ENCODE measurements around the gene TGM5. TPM values are rescaled to one million over a fixed set of nuclear protein-coding genes. Genes with fewer than 3 reads are reported as not detected.

Gene TGM5
- total RNA-seq, 1 donor from 2014 or later: not detected

DNA sequence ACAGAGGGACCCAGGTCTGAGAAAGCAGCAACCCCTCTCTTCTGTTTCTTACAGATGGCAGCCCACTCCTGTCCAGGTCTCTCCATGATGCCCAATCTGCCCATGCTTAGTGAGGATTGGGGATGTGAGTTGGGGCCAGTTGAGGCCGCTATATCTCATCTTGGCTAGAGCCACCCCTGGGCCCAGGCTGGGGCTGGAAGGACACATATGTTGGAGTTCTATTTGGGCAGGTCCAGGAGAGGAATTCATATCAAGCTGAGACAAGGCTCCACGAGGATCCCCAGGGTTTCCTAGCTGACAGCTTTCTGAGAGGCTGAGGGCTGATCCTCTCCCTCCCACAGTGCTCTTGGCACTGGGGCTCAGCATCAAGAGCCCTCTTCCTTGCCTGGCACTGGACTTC lies 11.4 kb downstream of the TGM5 start:
- TF ChIP-seq, protein P1, sequence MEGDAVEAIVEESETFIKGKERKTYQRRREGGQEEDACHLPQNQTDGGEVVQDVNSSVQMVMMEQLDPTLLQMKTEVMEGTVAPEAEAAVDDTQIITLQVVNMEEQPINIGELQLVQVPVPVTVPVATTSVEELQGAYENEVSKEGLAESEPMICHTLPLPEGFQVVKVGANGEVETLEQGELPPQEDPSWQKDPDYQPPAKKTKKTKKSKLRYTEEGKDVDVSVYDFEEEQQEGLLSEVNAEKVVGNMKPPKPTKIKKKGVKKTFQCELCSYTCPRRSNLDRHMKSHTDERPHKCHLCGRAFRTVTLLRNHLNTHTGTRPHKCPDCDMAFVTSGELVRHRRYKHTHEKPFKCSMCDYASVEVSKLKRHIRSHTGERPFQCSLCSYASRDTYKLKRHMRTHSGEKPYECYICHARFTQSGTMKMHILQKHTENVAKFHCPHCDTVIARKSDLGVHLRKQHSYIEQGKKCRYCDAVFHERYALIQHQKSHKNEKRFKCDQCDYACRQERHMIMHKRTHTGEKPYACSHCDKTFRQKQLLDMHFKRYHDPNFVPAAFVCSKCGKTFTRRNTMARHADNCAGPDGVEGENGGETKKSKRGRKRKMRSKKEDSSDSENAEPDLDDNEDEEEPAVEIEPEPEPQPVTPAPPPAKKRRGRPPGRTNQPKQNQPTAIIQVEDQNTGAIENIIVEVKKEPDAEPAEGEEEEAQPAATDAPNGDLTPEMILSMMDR (IDR thresholded peaks at IDR 0.05; ENCODE audit: partially characterized antibody, unreplicated experiment): no peak
- H3K36me3 Mint-ChIP-seq (ENCODE audit: unreplicated experiment): no peaks in the 10 kb centered on the region
- no peak for DNase-seq
- H3K27ac Mint-ChIP-seq (ENCODE audit: unreplicated experiment): no peak overlapping the region
- no peak overlapping the region for H3K4me3 Mint-ChIP-seq (ENCODE audit: unreplicated experiment)
- no peaks in the 10 kb centered on the region for H3K9me3 Mint-ChIP-seq (ENCODE audit: unreplicated experiment)
- H3K4me1 Mint-ChIP-seq (ENCODE audit: low read depth, unreplicated experiment): no peaks in the 10 kb centered on the region
- H3K27me3 Mint-ChIP-seq (ENCODE audit: unreplicated experiment): no peaks in the 10 kb centered on the region

DNA sequence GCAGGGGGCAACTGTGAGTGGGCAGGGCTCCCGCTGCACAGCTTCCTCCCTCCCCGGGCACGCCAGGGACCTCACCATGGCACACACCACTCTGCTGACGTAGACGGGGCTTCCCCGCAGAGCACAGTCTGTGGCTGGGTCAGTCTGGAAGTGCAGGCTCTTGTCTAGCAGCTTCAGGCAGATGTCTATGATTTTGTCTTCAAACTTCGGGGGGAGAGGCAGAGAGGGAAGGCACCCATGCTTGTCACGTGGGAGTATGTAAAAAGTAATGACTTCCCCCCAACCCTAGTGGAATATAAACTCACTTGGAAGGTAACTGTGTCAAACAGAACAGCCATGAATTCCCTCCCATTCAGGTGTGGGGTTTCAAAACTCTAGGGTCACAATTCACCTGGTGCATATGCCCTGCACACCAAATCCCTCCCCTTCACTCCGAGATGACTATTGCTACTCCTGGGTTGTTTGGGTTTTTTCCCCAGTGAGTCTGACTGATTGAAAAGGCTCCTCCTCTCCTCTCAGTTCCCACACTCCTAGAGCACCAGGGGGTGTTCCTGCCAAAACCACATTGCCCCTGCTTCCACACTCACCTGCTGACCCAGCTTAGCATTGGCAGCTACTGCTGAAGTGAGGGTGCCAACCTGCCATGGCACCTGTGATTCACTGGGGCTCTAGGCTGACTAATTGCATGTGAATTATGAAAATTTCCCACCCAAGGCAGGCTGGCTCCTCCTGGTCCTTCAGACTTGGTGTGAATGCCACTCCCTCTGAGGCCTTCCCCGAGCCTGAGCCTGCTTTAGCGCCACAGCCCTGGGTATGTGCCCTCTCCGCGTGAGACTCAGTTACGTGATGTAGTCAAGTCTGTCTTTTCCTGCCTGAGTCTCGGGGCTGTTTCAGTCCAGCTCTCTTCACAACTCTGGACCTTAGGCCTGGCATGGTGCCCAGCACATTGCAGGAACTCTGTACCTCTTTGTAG lies 13.0 kb downstream of the TGM5 start:
- DNase-seq: no peak
- H3K4me3 Mint-ChIP-seq (ENCODE audit: unreplicated experiment): no peak overlapping the region
- TF ChIP-seq, protein P1 (IDR thresholded peaks at IDR 0.05; ENCODE audit: partially characterized antibody, unreplicated experiment): no peak
- H3K36me3 Mint-ChIP-seq (ENCODE audit: unreplicated experiment): no peaks in the 10 kb centered on the region
- H3K4me1 Mint-ChIP-seq (ENCODE audit: low read depth, unreplicated experiment): no peaks in the 10 kb centered on the region
- no peaks in the 10 kb centered on the region for H3K9me3 Mint-ChIP-seq (ENCODE audit: unreplicated experiment)
- no peak overlapping the region for H3K27ac Mint-ChIP-seq (ENCODE audit: unreplicated experiment)
- no peaks in the 10 kb centered on the region for H3K27me3 Mint-ChIP-seq (ENCODE audit: unreplicated experiment)

DNA sequence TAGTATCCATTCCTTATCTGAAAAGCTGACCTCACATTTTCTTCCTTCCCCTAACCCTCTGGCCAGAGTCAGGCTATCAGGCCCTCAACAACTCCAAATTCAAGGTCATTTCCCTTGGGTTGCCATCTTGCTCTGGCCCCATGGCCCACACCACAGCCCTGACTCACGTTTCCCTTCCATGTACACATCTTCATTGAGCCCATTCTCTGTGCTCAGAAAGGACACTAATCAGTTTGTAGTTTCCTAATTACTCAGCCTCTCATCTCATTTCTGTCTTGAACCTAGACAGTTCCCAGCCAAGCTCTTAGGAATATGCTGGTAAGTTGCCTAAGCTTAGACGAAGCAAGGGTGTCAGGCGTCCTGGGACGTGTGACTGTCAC lies 14.9 kb downstream of the TGM5 start:
- H3K9me3 Mint-ChIP-seq (ENCODE audit: unreplicated experiment): no peaks in the 10 kb centered on the region
- H3K27me3 Mint-ChIP-seq (ENCODE audit: unreplicated experiment): no peaks in the 10 kb centered on the region
- H3K36me3 Mint-ChIP-seq (ENCODE audit: unreplicated experiment): no peaks in the 10 kb centered on the region
- DNase-seq: no peak
- no peak overlapping the region for H3K4me3 Mint-ChIP-seq (ENCODE audit: unreplicated experiment)
- TF ChIP-seq, protein P1 (IDR thresholded peaks at IDR 0.05; ENCODE audit: partially characterized antibody, unreplicated experiment): no peak
- H3K4me1 Mint-ChIP-seq (ENCODE audit: low read depth, unreplicated experiment): no peaks in the 10 kb centered on the region
- no peak overlapping the region for H3K27ac Mint-ChIP-seq (ENCODE audit: unreplicated experiment)

DNA sequence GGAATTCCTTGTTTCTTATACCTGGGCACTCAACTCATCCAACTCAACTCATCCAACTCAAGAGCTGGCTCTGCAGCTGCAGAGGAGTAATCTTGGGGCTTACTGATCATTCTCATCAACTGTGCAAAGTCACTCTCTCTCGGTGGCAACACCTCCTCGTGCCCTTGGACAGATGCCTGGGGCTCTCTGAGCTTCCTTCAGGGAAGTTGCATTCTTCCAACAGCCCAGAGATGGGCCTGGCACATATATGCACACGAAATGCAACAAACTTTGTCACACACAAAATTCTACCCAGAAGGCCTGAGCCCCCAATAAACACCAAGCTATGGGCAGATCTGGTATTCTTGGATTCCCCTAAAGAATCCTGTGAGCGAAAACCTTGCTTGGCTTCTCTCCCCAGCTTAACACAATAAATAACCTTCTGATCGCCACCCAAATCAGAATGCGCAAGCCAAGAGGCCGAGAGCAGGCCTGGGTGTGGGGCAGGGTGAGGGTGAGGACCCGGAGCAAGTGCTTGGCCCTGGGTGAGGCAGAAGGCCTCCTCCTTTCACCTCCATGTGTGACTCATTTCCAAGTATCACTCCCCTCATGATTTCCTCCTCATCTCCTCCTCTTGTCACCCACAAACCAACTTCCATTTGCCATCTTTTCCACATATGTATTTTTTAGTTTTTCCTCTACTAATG lies 15.4 kb downstream of the TGM5 start:
- H3K4me3 Mint-ChIP-seq (ENCODE audit: unreplicated experiment): no peak overlapping the region
- H3K4me1 Mint-ChIP-seq (ENCODE audit: low read depth, unreplicated experiment): no peaks in the 10 kb centered on the region
- no peak for DNase-seq
- H3K27ac Mint-ChIP-seq (ENCODE audit: unreplicated experiment): no peak overlapping the region
- H3K9me3 Mint-ChIP-seq (ENCODE audit: unreplicated experiment): no peaks in the 10 kb centered on the region
- no peaks in the 10 kb centered on the region for H3K27me3 Mint-ChIP-seq (ENCODE audit: unreplicated experiment)
- H3K36me3 Mint-ChIP-seq (ENCODE audit: unreplicated experiment): no peaks in the 10 kb centered on the region
- TF ChIP-seq, protein P1 (IDR thresholded peaks at IDR 0.05; ENCODE audit: partially characterized antibody, unreplicated experiment): no peak

DNA sequence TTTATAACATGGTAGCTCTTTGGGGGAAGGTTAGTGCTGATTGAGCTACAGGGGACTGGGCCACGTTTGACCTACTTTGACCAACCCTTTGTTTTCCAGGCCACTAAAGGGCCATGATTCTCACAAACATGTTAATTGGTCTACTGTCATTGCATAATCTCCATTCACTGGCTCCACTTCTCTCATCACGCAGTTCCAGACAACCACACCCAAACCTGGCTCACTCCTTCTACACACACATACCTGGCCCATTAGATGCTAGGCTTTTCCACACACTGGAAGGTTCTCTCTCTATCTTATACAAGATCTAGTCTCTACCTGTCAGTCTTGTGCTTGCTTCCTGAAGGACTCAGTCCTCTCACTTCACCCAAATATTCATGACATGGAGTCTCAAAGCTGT lies 15.9 kb downstream of the TGM5 start:
- H3K9me3 Mint-ChIP-seq (ENCODE audit: unreplicated experiment): no peaks in the 10 kb centered on the region
- TF ChIP-seq, protein P1 (IDR thresholded peaks at IDR 0.05; ENCODE audit: partially characterized antibody, unreplicated experiment): no peak
- no peak for DNase-seq
- H3K4me1 Mint-ChIP-seq (ENCODE audit: low read depth, unreplicated experiment): no peaks in the 10 kb centered on the region
- no peaks in the 10 kb centered on the region for H3K36me3 Mint-ChIP-seq (ENCODE audit: unreplicated experiment)
- no peak overlapping the region for H3K4me3 Mint-ChIP-seq (ENCODE audit: unreplicated experiment)
- no peaks in the 10 kb centered on the region for H3K27me3 Mint-ChIP-seq (ENCODE audit: unreplicated experiment)
- H3K27ac Mint-ChIP-seq (ENCODE audit: unreplicated experiment): no peak overlapping the region
